ENCODE results near the gene MBOAT2. TPM values are rescaled to one million over a fixed set of nuclear protein-coding genes. Genes with fewer than 3 reads are reported as not detected.

MBOAT2 gene
- total RNA-seq, 2 donors from 2014 or later: 14.4 to 16.8 TPM

GRCh38 chr2:8926356-8926755 is 77.1 kb downstream of the MBOAT2 start:
- no peak for TF ChIP-seq CTCF (IDR thresholded peaks at IDR 0.05)
- H3K27ac ChIP-seq: no peak overlapping the region
- DNase-seq (ENCODE audit: low spot score) (no peak), ATAC-seq (ENCODE audit: insufficient number of reproducible peaks, low FRiP score, low read depth) (no peak)
- no peaks in the 10 kb centered on the region for H3K4me1 ChIP-seq (ENCODE audit: control insufficient read depth in 1 of 2, low read depth in 2 of 2)
- no peaks in the 10 kb centered on the region for H3K9me3 ChIP-seq
- H3K4me3 ChIP-seq: no peak overlapping the region
- H3K36me3 ChIP-seq: no peaks in the 10 kb centered on the region
- no peaks in the 10 kb centered on the region for H3K27me3 ChIP-seq (replicated peaks; ENCODE audit: insufficient read depth)

- no peak for ATAC-seq (ENCODE audit: insufficient number of reproducible peaks, low FRiP score, low read depth)
- H3K4me3 ChIP-seq: no peak overlapping the region
Observed at GRCh38 chr2:8925411-8925810, 78.1 kb downstream of the MBOAT2 start.

GRCh38 chr2:8923183-8923582 is 80.3 kb downstream of the MBOAT2 start:
- no peak for TF ChIP-seq CTCF (IDR thresholded peaks at IDR 0.05)
- no peaks in the 10 kb centered on the region for H3K4me1 ChIP-seq (ENCODE audit: control insufficient read depth in 1 of 2, low read depth in 2 of 2)
- no peaks in the 10 kb centered on the region for H3K9me3 ChIP-seq
- H3K27me3 ChIP-seq (replicated peaks; ENCODE audit: insufficient read depth): no peaks in the 10 kb centered on the region
- ATAC-seq (ENCODE audit: insufficient number of reproducible peaks, low FRiP score, low read depth) (no peak), DNase-seq (ENCODE audit: low spot score) (no peak)
- H3K4me3 ChIP-seq: no peak overlapping the region
- no peak overlapping the region for H3K27ac ChIP-seq
- no peaks in the 10 kb centered on the region for H3K36me3 ChIP-seq

More at GRCh38 chr2:8925411-8925810, 78.1 kb downstream of the MBOAT2 start:
- H3K27me3 ChIP-seq (replicated peaks; ENCODE audit: insufficient read depth): no peaks in the 10 kb centered on the region
- TF ChIP-seq CTCF (IDR thresholded peaks at IDR 0.05): no peak
- H3K27ac ChIP-seq: no peak overlapping the region
- DNase-seq (ENCODE audit: low spot score): no peak
- H3K4me1 ChIP-seq (ENCODE audit: control insufficient read depth in 1 of 2, low read depth in 2 of 2): no peaks in the 10 kb centered on the region
- H3K36me3 ChIP-seq: no peaks in the 10 kb centered on the region
- no peaks in the 10 kb centered on the region for H3K9me3 ChIP-seq

GRCh38 chr2:8922431-8922830 is 81.1 kb downstream of the MBOAT2 start:
- no peak for ATAC-seq (ENCODE audit: insufficient number of reproducible peaks, low FRiP score, low read depth)
- no peaks in the 10 kb centered on the region for H3K36me3 ChIP-seq
- peaks cover 0 to 5% of the 10 kb centered on the region in 2 donors for H3K4me1 ChIP-seq (ENCODE audit: control insufficient read depth in 1 of 2, low read depth in 2 of 2)
- no peak overlapping the region for H3K27ac ChIP-seq
- no peak for DNase-seq (ENCODE audit: low spot score)
- no peak overlapping the region for H3K4me3 ChIP-seq
- TF ChIP-seq CTCF (IDR thresholded peaks at IDR 0.05): no peak
- H3K27me3 ChIP-seq (replicated peaks; ENCODE audit: insufficient read depth): no peaks in the 10 kb centered on the region
- no peaks in the 10 kb centered on the region for H3K9me3 ChIP-seq

- H3K9me3 ChIP-seq: no peaks in the 10 kb centered on the region
- peaks cover 0 to 6% of the 10 kb centered on the region in 2 donors for H3K4me1 ChIP-seq (ENCODE audit: control insufficient read depth in 1 of 2, low read depth in 2 of 2)
- H3K27ac ChIP-seq: no peak overlapping the region
- no peak for DNase-seq (ENCODE audit: low spot score)
- H3K4me3 ChIP-seq: no peak overlapping the region
- no peak for TF ChIP-seq CTCF (IDR thresholded peaks at IDR 0.05)
- H3K36me3 ChIP-seq: no peaks in the 10 kb centered on the region
- no peaks in the 10 kb centered on the region for H3K27me3 ChIP-seq (replicated peaks; ENCODE audit: insufficient read depth)
- ATAC-seq (ENCODE audit: insufficient number of reproducible peaks, low FRiP score, low read depth): no peak
Observed at GRCh38 chr2:8918412-8918811, 85.1 kb downstream of the MBOAT2 start.
